Activated gamma-delta T cell (primary cell): ENCODE results near the gene GRK6.

Source experiments
- DNase-seq: peaks from one replicate; lab custom pipeline; 2025; lab: John Stamatoyannopoulos, UW

Gene GRK6

GRCh38 chr5:177453852-177454396 lies 27.4 kb downstream of the GRK6 start:
- DNase-seq: no peak

GRCh38 chr5:177454397-177455035 lies 28.0 kb downstream of the GRK6 start:
- peak; percentile 97 for DNase-seq

GRCh38 chr5:177455036-177455660 lies 28.7 kb downstream of the GRK6 start:
- peak; percentile 87 for DNase-seq

DNA sequence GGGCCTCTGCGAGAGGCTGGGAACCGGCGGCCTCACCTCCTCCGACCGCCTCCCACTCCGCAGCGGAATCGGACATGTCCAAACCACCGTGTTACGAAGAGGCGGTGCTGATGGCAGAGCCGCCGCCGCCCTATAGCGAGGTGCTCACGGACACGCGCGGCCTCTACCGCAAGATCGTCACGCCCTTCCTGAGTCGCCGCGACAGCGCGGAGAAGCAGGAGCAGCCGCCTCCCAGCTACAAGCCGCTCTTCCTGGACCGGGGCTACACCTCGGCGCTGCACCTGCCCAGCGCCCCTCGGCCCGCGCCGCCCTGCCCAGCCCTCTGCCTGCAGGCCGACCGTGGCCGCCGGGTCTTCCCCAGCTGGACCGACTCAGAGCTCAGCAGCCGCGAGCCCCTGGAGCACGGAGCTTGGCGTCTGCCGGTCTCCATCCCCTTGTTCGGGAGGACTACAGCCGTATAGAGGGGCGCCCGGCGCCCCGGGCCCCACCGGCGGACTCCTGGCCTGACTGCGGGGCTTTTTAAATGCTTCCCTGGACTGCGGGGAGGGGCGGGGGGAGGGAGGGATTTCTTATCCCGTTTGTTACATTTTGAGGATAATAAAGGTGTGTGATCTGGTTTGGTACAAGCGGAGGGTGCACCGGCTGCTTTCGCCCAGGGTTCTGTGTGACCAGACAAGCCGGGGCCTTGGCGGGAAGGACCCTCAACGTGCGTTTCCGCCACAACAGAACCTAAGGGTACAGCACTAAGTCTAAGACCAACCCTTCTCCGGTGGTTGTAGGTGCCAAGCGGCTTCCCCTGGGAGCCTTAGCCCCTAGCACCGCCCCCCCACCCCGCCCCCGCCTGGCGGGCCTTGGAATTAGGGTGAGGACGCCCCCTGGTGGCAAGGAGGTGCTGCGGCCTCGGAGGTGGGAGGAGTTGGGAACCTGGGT lies 29.4 kb downstream of the GRK6 start:
- DNase-seq: peak; percentile 87

DNA sequence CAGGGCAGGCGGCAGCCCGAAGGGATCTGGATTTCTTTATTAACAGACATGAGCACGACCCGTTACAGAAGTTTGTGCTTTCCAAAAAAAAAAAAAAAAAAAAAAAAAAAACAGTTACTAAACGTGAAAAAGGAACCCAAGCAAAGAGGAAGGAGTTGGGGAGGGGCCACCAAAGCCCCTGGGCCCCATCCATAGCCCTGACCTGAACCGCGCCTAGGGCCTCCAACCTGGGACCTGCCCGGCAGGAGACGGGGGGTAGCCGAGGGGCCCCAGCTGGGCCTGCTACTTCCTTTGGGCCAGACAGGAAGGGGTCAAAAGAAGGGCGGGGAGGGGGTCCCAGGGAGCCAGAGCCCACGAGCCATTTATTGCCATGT lies 30.1 kb downstream of the GRK6 start:
- DNase-seq: no peak

- DNase-seq: no peak
Measured at GRCh38 chr5:177456976-177457851, 30.7 kb downstream of the GRK6 start.

DNA sequence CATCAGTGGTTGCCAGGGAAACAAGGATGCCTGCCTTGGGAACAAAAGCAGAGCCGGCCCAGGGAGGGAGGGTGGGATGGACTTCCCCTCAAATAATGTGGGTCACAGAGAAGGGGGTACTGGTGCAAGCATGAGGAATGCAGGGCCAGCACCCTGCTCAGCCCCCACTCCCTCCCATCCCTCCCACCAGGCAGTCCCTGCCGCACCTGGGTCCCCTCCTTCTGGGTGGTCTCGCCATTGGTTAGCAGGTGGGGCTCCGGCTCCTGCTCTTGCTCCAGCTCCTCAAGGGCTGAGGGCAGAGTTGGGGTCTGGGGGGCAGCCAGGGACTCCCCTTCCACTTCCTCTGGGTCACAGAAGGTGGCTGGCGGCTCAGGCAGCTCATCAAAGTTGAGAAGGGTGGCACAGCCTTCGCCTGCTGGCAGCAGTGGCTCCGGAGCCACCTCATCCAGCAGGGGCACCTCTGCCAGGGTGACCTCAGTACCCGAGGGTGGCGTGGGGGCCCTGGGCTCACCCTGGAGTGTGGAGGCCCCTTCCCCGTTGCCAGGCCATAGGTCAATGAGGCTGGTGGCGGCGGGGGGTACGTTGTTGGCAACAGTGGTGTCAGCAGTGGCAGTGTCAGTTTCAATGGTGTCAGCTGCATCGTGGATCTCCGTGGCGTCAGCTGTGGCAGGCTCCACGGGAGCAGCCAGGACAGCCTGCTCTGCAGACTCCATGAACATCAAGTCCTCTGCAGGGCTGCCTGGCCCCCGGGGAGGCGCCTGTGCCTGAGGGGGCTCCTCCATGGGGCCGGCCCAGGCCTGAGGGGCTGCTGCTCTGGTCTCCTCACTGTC lies 31.6 kb downstream of the GRK6 start:
- no peak for DNase-seq

DNA sequence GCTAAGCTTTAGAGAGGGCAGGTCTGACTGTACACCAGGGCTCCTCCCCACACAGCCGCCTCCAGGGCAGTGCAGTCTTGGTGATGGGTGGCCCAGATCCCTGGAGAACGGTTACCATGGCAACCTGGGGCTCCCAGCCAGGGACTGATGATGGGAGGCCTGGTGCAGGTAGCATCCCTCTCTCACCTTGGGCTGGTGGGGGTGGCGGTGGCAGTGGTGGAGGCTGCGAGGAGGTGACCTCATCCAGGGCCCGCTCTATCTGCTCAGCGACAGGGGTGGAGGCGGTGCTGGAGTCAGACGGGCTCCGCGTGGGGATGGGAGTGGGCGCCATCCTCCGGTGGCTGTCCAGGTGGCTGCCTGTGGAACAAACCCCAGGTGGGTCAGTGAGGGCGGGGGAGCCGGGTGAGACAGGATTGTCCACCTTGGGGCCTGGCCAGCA lies 32.5 kb downstream of the GRK6 start:
- DNase-seq: no peak

GRCh38 chr5:177459357-177459756 lies 32.9 kb downstream of the GRK6 start:
- DNase-seq: no peak

GRCh38 chr5:177459819-177460628 lies 33.5 kb downstream of the GRK6 start:
- no peak for DNase-seq

DNA sequence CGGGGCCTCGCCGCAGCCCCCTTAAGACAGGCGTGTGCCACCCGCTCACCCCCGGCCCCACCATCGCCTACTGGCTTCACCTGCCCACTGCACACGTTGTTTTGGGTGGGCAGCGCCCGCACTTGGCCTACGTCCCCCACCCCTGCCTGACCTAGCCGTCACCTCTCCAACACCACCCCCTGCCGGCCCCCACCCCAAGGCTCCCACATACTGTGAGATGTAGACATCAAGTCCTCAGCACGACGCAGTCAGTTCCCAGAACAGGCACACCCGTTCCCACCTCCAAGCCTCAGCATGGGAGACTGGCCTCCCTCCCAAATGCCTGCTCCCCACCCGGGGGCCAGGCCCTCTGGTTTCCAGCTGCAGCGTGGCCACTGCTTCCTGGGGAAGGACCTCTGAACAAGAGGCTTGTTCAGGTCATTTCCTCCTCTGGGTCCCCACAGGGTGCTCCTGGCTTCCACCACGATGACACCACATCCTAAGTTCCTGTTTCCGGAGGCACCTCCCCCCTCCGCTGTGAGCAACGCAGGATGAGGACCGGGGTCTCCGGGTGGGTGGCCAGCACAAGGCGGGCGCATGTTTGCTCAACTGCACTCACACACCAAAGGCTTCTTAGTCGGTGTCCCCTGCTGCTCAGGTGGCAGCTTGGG lies 35.7 kb downstream of the GRK6 start:
- no peak for DNase-seq

- DNase-seq: no peak
Measured at GRCh38 chr5:177465044-177465443, 38.6 kb downstream of the GRK6 start.

GRCh38 chr5:177466861-177467260 lies 40.4 kb downstream of the GRK6 start:
- DNase-seq: no peak

DNA sequence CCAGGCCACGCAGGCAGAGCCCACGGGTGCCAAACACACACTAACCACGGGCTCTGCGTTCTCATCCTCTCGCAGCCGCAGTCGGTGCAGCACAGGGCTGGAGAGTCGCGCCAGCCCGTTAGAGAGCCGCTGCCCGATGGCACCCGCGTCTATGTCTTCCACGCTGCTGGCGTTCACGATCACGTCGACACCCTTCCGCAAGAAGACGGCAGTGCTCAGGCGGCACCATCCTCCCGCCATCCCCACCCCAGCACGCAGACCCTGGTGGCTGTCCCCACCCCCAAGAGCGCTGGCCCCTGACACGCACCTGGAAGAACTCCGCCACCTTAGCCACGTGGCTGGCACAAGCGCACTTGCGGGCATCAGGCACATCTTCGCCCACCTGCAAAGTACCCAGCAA lies 41.0 kb downstream of the GRK6 start:
- DNase-seq: no peak

- no peak for DNase-seq
Measured at GRCh38 chr5:177468329-177468684, 41.8 kb downstream of the GRK6 start.

- no peak for DNase-seq
Measured at GRCh38 chr5:177468685-177469628, 42.5 kb downstream of the GRK6 start.

DNA sequence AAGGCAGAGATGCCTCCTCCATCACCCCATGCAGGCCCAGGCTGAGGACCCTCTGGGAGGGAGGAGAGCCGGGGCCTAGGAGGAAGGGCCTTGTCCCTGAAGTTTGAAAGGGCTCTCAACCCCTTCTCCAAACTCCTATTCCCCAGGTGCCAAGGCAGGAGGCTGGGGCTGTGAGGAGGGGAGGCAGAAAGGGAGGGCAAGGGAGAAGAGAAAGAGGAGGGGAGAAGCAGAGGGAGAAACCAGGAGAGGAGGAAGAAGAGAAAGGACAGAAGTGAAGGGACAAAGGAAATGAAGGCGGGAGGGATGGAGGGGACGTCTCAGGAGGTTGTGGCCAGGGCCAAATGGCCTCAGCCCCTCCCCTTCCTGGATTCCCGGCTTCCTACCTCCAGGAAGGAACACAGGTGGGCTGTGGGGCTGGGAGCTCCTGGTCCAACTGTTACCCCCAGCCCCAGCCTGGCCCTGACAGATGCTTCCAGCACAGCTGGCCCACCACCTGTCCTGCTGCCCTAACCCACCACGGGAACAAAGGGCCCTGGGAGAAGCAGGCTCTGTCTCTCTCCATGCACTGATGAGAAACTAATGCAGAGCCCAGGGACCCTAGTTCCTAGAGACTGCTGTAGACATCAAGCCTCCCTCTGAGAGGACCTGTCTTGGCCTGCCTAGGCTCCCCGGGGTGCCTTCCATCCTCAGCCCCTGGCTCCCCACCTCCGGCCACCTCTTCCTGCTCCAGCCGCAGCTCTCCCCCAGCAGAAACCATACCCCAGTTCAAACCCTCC lies 43.5 kb downstream of the GRK6 start:
- no peak for DNase-seq
